ENCODE measurements around the gene S100A7. TPM values are rescaled to one million over a fixed set of nuclear protein-coding genes. Genes with fewer than 3 reads are reported as not detected.

Gene S100A7
- total and polyA plus RNA-seq, 8 donors = not detected

GRCh38 chr1:153430561-153430960, 29.9 kb downstream of the S100A7 start:
- no peak overlapping the region for H3K27ac ChIP-seq
- intact Hi-C loops (cut with DNase I) = no loop called here
- no peak for ATAC-seq
- FAIRE-seq = no peak
- H3K4me3 ChIP-seq = no peak overlapping the region
- no peaks in the 10 kb centered on the region for H3K9me3 ChIP-seq
- peaks cover 0 to 2% (median 0%) of the 10 kb centered on the region in 4 donors for H3K27me3 ChIP-seq
- WGBS, 2 donors = 60 to 68% methylated on average over 3 of the region's 3 CpGs
- no peaks in the 10 kb centered on the region for H3K4me1 ChIP-seq
- DNase-seq = no peak
- no peak for TF ChIP-seq CTCF (IDR thresholded peaks at IDR 0.05)
- no peaks in the 10 kb centered on the region for H3K36me3 ChIP-seq

- DNase-seq = no peak
- WGBS, 2 donors = 60 to 72% methylated on average over 2 of the region's 2 CpGs
- Histone ChIP-seq H3K27me3 (peaks cover 0 to 2% (median 0%) of the 10 kb centered on the region in 4 donors), H3K4me3 (no peak overlapping the region), H3K36me3 (no peaks in the 10 kb centered on the region), H3K9me3 (no peaks in the 10 kb centered on the region), H3K4me1 (no peaks in the 10 kb centered on the region), H3K27ac (no peak overlapping the region)
- ATAC-seq = no peak
- FAIRE-seq = no peak
- intact Hi-C loops (cut with DNase I) = no loop called here
- TF ChIP-seq CTCF (IDR thresholded peaks at IDR 0.05) = no peak
These were observed 30.3 kb downstream of the S100A7 start for GRCh38 chr1:153430166-153430553.

GRCh38 chr1:153429266-153430165, 30.9 kb downstream of the S100A7 start:
- H3K36me3 ChIP-seq = no peaks in the 10 kb centered on the region
- peaks cover 0 to 2% (median 0%) of the 10 kb centered on the region in 4 donors for H3K27me3 ChIP-seq
- no peak overlapping the region for H3K4me3 ChIP-seq
- DNase-seq (no peak), ATAC-seq (no peak), FAIRE-seq (no peak)
- H3K27ac ChIP-seq = no peak overlapping the region
- TF ChIP-seq CTCF (IDR thresholded peaks at IDR 0.05) = no peak
- no peaks in the 10 kb centered on the region for H3K9me3 ChIP-seq
- intact Hi-C loops (cut with DNase I) = no loop called here
- H3K4me1 ChIP-seq = no peaks in the 10 kb centered on the region
- 46 to 59% methylated on average over 7 of the region's 7 CpGs for WGBS, 2 donors

GRCh38 chr1:153428791-153429190, 31.7 kb downstream of the S100A7 start:
- 36 to 50% methylated on average over 6 of the region's 6 CpGs for WGBS, 2 donors

More at GRCh38 chr1:153428791-153429190, 31.7 kb downstream of the S100A7 start:
- ATAC-seq (no peak), FAIRE-seq (no peak), DNase-seq (no peak)
- Histone ChIP-seq H3K27ac (no peak overlapping the region), H3K4me1 (no peaks in the 10 kb centered on the region), H3K36me3 (no peaks in the 10 kb centered on the region), H3K9me3 (no peaks in the 10 kb centered on the region), H3K4me3 (no peak overlapping the region), H3K27me3 (peaks cover 0 to 2% (median 0%) of the 10 kb centered on the region in 4 donors)
- intact Hi-C loops (cut with DNase I) = no loop called here
- no peak for TF ChIP-seq CTCF (IDR thresholded peaks at IDR 0.05)

Measured in pancreas (tissue), 10 donors.